ENCODE measurements around the gene DDIT3.

DDIT3 gene

DNA sequence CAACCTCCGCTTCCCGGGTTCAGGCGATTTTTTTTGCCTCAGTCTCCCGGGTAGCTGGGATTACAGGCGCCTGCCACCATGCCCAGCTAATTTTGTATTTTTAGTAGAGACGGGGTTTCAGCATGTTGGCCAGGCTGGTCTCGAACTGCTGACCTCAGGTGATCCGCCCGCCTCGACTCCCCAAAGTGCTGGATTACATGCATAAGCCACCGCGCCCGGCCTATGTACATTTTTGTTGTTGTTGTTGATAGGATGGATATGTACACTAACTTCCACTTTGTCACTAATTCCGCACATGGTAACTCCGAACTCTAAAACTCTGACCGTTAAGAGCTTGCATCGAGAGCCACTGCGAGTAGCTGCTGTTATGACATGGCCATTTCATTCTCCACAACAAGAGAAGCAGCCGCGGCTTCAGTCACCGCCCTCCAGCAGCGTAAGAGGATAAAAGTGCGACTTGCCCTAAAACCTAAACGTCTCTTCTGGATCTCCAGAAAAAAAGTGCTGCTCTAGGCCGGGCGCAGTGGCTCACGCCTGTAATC lies 33.2 kb downstream of the DDIT3 start:
- no peak for DNase-seq (ENCODE audit: low read depth in 1 of 2, low spot score in 1 of 2)

DNA sequence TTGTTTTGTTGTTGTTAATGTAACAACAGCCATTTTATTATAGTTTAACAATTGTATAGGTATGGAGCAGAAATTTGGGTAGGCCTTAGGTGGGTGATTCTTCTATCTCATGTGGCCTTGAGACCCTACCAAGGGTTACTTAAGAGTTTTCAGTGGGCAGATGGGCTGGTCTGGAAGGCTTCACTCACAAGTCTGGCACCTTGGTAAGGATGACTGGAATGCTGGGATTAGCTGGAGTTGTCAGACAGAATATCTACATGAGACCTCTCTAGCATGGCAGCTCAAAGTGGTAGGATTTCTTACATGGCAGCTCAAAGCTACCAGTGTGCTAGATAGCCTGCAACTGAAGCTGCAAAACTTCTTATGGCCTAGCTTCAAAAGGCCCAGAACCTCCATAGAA lies 34.6 kb downstream of the DDIT3 start:
- DNase-seq (ENCODE audit: low read depth in 1 of 2, low spot score in 1 of 2): no peak

DNA sequence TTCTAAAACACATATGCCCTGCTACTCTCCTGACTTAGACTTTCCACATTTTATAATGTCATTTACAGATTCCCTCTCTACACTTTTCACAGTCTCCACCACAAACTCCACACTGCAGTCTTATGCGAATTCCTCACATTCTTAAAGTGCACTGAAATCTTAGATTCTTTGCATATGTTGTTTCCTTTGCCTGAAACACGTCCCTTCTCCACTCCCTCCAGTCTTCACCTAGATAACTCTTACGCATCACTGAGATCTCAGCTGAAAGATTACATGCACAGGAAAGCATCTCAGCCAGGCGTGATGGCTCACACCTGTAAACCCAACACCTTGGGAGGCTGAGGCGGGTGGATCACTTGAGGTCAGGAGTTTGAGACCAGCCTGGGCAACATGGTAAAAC lies 36.8 kb downstream of the DDIT3 start:
- DNase-seq (ENCODE audit: low read depth in 1 of 2, low spot score in 1 of 2): no peak

DNA sequence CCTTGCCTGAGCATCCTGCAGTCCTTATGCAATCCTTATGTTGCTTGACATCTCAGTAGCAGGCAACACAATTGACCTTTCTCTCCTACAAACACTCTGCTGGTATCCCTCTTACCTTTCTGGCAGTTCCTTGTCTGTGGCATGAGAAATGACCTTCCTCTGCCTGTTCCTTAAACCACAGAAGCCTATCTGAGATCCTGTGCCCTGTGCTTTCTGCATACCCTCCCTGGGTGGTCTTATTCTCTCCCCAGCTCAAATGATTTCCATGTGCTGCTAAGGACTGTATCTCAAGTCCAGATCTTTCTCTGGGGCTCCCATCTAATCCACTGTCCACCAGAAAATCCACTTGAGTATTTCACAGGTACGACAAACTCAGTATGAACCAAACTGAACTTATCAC lies 38.6 kb downstream of the DDIT3 start:
- no peak for DNase-seq (ENCODE audit: low read depth in 1 of 2, low spot score in 1 of 2)

DNA sequence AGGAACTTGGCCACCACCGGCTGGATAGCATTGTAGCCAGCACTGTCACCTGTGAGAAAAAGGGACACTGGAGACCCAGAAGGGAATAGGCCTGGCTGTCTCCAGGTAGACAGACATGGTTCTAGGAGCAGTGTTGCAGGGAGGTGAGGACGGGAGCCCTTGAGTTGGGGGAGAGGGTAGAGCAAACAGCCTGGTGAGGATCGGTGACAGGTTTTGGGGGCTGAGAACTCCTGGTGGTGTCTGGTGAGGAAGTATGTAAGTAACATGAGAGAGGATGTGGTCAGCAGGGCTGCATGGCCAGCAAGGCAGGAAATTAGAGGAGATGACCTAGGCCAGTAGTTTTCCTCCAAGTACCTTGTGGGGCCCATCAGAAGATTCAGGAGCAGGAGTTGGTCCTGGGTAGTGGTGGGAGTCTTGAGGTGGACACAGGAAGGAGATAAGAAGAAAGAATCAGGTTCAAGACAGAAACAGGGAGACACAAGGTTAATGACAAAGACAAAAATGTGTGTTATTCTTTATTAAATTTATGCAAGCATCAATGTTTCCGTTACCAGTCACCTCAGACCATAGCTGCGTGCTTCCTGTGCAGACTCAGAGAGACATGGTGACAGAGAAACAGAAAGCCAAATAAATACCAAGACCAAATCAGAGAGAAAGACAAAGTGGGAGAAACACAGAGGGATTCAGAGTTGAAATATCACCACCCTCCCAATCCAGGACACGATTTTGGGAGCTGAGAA lies 40.8 kb downstream of the DDIT3 start, which contains the start of gene ARHGAP9:
Gene ARHGAP9 (minus strand): TSS at position 491 of the 740 bp plus-strand sequence. CDS start 460 bp downstream, at position 31.
- no peak for DNase-seq (ENCODE audit: low read depth in 1 of 2, low spot score in 1 of 2)

DNA sequence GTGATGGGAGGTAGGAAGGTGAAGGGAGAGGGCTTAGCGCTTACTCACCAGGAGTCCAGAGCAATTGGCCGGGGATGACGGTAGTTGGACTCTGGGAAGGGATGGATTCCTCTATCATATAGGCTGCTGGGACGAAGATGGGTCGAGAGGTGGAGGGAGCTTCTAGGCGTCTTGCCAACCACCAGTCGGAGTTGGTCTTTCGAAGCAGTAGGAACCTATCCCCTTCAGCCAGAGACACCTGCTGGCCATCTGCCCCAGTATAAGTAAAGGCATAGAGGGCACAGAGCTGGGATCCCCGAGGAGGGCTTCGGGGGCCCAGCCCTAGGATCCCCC lies 41.3 kb downstream of the DDIT3 start:
- no peak for DNase-seq (ENCODE audit: low read depth in 1 of 2, low spot score in 1 of 2)

DNA sequence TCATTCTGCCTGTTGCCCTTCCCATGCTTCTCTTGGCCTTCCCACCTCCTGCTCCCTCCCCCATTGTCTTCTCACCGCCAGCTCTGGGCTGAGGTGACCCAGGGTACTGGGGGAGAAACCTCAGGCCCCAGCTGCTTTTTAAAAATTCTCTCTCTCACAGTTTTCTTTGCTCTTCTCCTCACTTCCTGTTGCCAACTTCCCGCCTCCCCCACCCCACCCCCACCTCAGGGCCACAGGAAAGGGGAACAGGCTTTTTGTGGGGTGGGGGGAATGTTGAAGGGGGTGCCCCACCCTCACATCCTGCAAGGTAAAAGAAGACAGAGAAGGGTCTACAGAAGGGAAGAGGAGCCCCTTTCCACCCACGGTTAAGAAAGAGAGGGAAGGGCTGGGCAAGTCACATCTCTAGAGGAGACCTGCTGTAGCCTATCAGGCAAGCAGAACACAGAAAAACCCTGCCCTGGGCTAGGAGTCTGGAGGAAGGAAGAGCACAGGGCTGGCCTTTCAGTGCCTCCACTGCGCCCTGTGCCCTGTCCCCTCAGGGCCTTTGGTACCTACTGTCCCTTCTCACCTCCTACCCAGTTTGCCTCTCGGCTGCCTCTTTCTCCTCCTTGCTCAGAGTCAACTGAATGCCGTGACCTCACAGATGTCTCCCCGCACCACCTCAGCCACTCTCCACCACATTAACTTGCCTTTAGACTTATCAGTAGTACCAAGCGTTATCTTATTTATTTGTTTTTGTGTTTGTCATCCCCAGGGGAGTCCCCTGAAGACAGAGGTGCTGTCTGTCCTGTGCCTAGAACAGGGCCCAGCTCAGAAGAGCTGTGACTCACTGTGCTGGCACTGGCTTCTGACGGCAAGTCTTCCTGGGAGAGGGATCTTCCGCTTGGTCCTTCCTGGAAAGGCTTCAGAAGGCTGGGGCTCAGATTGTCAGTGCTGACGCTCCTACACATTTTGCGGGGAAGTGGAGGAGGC lies 42.3 kb downstream of the DDIT3 start:
- DNase-seq (ENCODE audit: low read depth in 1 of 2, low spot score in 1 of 2): no peak

DNA sequence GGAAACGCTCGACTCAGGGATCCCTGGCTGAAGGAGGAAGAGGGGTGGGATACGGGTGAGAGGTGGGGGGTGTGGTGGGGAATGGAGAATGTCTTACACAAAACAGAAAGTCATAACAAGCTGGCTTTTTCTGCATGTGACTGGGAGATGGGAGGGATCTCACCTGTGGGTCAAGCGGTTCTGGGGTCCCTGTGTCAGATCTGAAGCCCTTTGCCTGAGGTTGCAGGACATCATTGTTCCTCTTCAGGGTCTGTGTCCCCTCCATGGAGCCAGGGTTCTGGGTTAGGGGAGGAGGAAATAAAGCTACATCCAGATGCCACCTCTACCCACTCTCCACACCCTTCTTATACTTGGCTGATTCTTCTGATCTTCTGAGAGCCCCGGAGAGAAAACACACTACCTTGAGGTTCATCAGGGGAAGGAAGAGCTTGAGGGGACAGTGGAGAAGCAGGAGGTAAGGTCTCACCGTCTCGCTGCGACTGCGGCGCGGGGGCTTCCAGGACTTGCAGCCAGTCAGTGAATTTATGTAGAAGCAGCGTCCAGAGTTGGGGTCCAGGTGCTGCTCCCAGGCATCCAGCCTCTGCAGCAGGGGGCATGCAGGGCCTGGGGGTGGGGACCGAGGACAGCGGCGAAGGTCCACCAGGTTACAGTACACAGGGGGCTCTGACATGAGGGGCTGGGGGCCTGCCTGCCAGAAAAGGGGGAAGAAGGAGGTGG lies 43.2 kb downstream of the DDIT3 start:
- no peak for DNase-seq (ENCODE audit: low read depth in 1 of 2, low spot score in 1 of 2)

DNA sequence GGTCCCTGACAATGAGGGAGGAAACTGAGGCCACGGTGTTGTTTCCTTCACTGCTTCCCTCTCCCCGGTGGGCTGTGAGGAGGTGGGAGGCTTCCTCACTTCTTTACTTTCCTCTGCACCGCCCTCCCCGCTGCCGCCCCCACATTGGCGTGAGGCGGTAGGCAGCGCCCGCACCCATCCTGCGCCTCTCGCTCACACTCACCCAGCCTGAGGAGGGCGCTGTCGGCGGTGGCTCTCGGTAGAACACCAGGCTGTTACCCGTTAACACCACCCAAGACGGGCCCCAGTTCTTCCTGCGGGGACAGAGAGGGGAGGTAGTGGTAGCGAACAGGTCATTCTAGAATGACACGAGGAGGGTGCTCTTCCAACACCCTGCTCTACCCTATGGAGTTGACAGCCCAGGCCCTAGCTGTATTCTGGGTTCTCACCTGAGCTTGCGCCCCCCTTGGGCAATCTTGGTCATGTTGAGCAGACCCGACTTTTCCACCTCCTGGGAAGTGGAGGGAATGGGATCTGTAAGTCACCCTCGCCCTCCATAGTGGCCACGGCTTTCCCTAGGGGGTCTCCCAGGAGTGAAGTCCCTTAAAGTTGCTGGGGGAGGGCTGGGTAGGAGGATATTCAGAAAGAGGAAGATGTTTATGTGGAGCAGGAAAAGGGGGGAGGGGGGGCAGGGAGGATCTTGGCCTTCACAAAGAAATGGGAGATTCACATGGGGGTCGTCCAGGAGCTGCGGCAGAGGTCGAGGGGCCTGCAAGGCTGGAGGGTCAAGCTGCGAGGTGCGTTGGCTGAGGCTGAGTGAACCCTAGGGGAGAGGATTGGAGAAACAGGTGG lies 43.9 kb downstream of the DDIT3 start:
- peak in 1 of 2 donors; percentile 62 for DNase-seq (ENCODE audit: low read depth in 1 of 2, low spot score in 1 of 2)

DNA sequence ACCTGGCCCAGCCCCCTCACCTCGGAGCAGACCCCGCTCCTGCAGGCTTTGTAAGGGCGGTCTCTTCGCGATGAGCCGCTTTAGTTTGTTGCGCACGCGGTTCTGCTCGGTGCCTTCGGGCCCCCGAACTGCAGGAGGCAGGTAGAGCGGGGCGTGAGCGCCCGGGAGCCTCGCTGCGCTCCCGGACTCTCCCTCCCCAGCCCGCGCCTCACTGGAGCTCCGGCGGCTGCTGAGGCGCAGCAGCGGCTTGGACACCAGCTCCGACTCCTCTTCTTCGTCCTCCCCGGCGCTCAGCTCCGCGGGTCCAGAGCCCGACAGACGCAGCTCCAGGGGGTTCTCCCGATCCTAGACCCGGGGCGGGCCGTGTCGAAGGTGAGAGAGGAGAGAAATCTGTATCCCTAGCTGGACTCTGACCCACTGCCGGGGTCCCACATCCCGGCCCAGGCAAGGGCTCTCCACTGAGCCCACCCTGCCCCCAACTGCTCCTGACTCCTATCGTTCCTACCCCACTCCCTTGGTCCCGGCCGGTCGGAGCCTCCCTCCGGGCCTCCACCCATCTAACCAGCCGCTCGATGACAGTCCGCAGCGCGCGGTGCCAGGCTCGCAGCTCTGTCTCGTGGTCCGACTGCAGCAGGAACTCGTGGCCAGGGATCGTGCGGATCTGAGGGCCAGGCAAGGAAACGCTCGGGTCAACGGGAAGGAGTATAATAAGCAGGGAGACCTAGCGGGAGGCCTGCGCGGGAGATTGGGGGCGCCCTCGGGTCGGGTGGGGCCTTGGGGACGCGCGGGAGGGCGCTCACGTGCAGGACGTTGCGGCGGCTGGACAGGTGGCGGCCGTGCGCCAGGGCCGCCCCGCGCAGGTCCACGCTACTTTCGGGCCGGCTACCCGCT lies 44.8 kb downstream of the DDIT3 start:
- DNase-seq (ENCODE audit: low read depth in 1 of 2, low spot score in 1 of 2): no peak

DNA sequence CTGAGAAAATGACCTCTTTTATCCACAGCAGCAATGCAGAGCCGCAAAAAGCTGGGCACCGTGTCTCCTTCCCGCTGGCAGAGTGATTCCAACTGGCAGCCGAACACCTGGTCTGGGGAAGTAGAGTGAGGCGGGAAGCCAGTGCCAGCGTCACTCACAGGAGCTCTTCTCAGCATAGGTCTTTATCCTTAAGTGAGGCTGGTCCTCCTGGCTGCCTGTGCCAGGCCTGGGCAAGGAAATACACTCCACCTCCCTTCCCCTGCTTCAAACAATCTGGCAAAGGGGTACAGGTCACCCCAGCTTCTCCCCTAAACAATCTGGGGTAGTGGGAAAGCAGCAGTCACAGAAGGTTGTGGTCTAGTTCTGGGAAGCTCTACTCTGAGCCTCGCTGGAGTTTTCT lies 45.5 kb downstream of the DDIT3 start:
- no peak for DNase-seq (ENCODE audit: low read depth in 1 of 2, low spot score in 1 of 2)

DNA sequence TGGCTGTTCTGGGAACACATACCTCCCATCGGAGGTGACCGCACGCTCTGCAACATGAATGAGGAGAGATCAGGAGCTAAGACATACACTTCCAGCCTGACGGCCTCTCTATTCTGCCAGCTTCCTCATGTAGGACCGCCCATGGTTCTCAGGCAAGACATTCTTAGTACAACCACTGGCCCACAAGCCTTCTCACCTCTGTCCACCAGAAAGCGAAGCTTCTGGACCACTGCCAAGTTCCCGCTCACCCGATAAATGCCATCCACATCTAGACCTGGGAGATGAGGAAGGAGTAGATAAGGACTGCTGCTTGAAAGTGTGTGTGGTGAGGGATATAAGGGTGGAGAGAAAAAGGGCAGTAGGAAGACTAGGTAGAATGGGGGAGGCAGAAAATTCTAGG lies 45.9 kb downstream of the DDIT3 start:
- DNase-seq (ENCODE audit: low read depth in 1 of 2, low spot score in 1 of 2): no peak

DNA sequence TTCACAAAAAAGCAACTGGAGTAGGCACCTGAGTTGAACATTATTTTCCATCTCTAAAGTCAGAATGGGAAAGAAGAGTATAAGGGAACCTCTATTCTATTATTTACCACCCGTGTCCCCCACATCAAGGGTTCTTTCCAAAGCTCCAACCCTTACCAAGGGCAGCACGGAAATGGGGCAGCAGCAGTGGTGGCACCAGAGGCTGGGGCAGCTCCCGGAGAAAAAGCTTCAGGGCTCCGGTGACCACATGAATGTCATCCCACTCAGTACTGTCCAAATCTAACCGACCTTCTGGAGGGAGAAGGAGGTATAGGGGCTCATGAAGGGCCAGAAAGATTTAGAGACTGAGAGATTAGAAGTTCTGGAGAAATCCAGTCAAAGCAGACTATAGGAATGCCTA lies 46.4 kb downstream of the DDIT3 start:
- no peak for DNase-seq (ENCODE audit: low read depth in 1 of 2, low spot score in 1 of 2)

DNA sequence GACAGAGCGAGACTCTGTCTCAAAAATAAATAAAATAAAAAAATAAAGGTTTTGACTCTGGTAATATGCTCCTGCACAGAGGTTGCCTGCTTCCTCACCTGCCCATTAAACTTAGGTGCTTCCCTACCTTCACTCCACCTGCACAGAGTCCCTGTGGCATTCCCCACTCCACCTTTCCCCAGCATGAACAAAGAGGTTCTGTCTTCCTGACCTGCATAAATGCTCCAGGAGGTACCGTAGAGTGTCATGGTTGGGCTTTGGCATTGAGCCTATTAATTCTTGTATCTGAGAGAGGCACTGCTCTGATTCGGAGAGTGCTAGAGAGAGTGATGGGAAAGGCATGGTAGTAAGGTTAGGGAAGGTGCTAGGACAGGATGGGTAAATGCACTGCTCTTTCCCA lies 46.9 kb downstream of the DDIT3 start:
- no peak for DNase-seq (ENCODE audit: low read depth in 1 of 2, low spot score in 1 of 2)

DNA sequence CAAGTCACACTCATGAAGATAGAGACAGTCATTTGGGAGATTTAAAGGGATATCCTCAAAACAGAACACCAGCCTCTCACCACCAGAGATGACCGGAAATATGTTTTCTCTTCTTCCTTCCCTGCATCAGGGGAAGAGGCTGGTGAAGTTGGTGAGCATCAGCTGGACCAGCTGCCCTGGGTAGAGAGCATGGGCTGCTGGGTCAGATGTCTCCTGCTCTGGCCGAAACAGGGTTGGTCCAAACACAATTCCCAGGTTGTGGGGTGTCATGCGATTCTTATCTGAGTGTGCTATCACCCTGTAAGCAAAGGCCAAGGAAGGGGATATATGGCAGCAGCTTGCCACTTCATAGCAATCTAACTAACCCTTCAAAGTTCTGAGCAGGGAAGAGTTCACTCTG lies 47.9 kb downstream of the DDIT3 start:
- no peak for DNase-seq (ENCODE audit: low read depth in 1 of 2, low spot score in 1 of 2)

DNA sequence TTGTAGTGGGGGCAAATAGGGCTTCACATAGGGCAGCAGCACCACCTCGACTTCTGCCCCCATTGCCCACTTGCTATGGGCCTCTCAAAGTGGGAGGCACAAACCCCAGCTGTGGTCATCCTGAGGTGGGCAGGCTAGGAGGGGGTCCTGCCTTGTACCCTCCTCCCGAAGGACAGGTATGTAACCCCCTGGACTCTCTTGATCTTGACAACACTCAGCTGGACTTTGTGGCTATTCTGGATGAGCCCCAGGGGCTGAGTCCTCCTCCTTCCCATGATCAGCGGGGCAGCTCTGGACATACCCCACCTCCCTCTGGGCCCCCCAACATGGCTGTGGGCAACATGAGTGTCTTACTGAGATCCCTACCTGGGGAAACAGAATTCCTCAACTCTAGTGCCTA lies 48.7 kb downstream of the DDIT3 start:
- DNase-seq (ENCODE audit: low read depth in 1 of 2, low spot score in 1 of 2): no peak

DNA sequence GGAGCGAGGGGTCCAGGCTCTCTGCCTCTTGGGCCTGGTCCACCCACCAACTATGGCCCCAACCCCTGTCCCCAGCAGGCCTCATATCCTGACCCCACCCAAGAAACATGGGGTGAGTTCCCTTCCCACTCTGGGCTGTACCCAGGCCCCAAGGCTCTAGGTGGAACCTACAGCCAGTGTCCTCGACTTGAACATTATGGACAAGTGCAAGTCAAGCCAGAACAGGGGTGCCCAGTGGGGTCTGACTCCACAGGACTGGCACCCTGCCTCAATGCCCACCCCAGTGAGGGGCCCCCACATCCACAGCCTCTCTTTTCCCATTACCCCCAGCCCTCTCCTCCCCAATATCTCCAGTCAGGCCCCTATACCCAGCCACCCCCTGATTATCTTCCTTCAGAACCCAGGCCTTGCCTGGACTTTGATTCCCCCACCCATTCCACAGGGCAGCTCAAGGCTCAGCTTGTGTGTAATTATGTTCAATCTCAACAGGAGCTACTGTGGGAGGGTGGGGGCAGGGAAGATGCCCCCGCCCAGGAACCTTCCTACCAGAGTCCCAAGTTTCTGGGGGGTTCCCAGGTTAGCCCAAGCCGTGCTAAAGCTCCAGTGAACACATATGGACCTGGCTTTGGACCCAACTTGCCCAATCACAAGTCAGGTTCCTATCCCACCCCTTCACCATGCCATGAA lies 49.2 kb downstream of the DDIT3 start:
- DNase-seq (ENCODE audit: low read depth in 1 of 2, low spot score in 1 of 2): no peak

DNA sequence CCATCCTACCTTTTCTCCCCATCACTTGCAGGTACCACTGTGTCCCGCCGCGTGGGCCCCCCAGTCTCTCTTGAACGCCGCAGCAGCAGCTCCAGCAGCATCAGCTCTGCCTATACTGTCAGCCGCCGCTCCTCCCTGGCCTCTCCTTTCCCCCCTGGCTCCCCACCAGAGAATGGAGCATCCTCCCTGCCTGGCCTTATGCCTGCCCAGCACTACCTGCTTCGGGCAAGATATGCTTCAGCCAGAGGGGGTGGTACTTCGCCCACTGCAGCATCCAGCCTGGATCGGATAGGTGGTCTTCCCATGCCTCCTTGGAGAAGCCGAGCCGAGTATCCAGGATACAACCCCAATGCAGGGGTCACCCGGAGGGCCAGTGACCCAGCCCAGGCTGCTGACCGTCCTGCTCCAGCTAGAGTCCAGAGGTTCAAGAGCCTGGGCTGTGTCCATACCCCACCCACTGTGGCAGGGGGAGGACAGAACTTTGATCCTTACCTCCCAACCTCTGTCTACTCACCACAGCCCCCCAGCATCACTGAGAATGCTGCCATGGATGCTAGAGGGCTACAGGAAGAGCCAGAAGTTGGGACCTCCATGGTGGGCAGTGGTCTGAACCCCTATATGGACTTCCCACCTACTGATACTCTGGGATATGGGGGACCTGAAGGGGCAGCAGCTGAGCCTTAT lies 49.9 kb downstream of the DDIT3 start:
- DNase-seq (ENCODE audit: low read depth in 1 of 2, low spot score in 1 of 2): no peak
